Panc1 (cell line): ENCODE results near the gene MUC16.

Source experiments
- POLR2AphosphoS5 ChIP-seq: IDR thresholded peaks from 2 replicates; pipeline ENCODE4 v1.6.1; 2012; ENCODE audit warnings: mild to moderate bottlenecking, low read depth, low read length, moderate library complexity
- TCF7L2 ChIP-seq: IDR thresholded peaks from 2 replicates; pipeline ENCODE4 v1.6.1; 2011; ENCODE audit warnings: mild to moderate bottlenecking, low read depth, low read length, inconsistent platforms
- TF ChIP-seq, protein P1 (sequence below): fragments of 450-650 bp; IDR thresholded peaks from 2 replicates; pipeline ENCODE4 v1.5.1; 2017; ENCODE audit warnings: mild to moderate bottlenecking

DNA sequence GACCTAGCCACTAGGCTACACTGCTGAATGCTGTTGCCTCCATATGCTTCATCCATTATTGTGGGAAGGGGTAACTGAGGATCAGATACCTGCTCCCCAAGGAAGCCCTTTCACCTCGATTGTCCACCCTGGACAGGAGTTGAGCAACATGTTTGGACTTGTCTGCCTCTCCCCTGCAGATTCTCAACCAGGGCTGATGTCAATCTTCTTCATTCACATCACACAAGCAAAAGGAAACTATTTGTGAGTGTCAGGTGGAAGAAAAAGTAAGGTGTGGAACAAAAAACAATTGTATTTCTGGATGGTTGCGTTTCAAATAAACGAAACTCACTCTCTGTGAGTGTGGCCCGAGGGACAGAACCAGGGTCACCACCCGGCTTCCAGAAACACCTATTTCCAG lies 29.5 kb upstream of the MUC16 start:
- TF ChIP-seq TCF7L2 (no peak), POLR2AphosphoS5 (no peak)
- TF ChIP-seq, protein P1, sequence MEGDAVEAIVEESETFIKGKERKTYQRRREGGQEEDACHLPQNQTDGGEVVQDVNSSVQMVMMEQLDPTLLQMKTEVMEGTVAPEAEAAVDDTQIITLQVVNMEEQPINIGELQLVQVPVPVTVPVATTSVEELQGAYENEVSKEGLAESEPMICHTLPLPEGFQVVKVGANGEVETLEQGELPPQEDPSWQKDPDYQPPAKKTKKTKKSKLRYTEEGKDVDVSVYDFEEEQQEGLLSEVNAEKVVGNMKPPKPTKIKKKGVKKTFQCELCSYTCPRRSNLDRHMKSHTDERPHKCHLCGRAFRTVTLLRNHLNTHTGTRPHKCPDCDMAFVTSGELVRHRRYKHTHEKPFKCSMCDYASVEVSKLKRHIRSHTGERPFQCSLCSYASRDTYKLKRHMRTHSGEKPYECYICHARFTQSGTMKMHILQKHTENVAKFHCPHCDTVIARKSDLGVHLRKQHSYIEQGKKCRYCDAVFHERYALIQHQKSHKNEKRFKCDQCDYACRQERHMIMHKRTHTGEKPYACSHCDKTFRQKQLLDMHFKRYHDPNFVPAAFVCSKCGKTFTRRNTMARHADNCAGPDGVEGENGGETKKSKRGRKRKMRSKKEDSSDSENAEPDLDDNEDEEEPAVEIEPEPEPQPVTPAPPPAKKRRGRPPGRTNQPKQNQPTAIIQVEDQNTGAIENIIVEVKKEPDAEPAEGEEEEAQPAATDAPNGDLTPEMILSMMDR = no peak
